T1000 (cell line): ENCODE measurements around the gene ROR1.
"Not testable (repeated sequence)": the region's sequence is repeated elsewhere in the genome, so short reads cannot be mapped to it uniquely, and the experiment has no call there.

Experiments
- DNase-seq: peaks from one replicate; lab custom pipeline; 2025; ENCODE audit warnings: mixed read lengths; lab: John Stamatoyannopoulos, UW

ROR1 gene

DNA sequence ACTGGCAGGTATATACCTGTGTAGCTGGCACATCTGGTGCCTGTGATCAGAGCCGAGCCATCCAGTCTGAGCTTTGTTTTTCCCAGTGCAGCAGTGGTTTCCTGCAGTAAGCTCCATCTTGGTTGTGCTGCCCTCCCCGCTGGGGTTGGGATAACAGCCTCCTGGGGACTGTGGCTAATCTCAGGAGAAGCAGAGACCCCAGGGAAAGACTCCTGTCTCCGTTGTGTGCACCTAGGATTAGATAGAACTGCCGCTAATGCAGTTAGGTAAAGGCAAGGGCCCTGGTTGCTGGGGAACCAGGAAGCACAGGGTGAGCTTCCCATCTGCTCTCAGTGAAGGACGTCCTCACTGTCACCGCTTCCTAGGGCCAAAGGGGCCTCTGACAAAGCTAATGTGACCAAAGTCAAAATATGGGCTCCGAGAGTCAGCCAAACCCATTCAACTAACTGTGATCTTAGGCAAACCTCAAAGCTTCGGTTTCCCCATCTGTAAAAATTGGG lies 20.0 kb downstream of the ROR1 start:
- DNase-seq: no peak

DNA sequence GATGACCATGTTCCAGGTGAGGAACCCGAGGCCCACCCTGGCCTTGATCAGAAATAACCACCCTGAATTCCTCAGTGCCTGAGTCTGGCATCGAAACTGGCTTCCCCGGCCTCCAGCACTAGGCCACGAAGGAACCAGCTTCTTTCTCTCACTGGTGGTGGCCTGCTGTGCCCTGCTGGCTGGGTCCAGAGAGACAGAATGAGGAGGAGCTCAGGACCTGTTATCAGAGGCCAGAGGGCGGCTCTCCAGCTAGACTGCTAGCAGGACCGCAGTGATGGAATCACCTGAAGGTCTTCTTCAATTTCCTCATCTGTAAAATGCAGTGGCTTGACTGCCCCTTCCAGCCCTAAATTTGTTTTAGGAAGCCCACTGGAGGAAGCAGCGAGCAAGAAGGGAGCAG lies 20.5 kb downstream of the ROR1 start:
- no peak for DNase-seq

DNA sequence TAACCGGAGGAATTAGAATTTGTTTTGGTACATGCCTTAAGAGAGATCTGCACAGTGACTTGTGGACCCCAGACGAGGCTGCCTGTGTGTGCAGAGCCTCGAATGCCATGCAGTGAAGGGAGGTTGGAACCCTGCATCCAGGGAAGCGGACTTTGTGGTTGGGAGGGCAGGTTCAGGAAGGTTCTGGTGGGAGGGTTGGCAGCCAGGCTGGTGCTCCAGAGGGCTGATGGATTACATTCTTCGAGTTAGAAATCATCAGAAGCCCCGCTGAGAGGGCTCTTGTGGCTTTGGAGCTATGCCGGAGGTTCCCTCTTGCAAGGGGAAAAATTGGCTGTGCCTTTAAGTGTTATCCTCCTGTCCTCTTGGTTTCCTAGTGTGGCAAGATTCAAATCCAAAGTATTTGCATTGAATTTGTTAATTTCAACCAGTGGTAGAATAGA lies 21.1 kb downstream of the ROR1 start:
- DNase-seq: peak; percentile 22

DNA sequence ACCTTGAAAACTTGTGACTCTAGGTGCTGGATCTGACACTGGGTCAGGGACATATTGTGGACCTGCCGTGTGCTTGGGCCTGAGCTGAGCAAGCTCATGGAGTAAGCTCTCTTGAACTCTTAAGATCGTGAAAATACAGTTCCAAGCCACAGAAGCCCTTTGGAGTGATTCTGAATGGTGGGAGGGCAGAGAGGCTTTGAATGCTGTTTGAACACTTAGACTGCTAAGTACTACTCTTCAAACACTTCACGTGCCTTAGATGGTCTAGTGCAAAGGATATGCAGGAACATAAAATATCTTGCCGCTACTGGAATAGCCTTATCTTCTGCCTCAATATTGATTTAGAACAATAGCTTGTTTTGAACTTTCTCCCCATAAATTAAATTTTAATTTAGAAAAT lies 21.6 kb downstream of the ROR1 start:
- no peak for DNase-seq

DNA sequence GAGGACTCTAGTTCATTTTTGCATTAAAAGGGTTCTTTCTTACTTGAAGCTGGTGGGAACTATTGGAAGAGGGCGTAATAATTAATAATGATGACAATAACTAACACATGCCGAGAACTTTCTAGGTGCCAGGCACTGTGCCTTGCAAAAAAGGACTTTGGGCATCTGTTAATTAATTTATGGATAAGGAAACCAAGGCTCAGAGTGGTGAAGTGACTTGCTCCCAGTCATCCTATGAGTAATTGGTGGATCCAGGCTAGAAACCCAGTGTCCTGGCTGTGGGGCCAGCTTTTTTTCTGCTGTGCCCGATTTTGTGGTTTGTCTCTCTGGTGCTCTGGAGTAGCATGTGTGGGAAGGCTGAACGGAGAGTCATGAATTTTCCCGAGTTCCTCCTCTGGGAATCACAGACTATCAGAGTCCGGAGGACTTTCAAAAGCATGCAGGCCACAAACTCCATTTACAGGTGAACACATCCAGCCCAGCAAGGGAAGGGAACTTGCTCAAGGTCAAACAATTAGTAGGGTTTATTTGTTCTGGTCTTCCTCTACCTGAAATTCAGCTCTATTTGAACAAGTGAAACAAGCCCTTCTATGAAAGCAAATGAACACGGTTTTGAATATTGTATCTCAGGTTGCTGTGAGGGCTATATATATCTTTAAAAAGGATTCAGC lies 23.4 kb downstream of the ROR1 start:
- DNase-seq: no peak

DNA sequence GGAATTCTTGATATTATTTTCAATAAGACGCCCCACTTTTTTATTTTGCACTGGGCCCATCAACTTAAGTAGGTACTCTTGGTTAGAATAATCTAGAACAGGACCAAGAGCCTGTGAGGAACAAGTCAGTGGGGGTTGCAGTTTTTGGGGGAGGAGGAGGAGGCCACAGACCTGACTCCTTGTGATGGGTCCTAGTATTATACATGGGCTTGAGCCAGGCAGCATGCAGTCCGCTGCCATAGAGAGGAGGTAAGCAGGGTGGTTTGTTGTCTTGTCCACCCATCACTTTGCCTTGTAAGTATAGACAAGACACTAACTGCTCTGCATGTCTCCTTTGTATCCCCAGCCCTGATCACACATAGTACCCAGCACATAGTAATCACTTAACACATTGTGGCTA lies 24.5 kb downstream of the ROR1 start:
- no peak for DNase-seq

DNA sequence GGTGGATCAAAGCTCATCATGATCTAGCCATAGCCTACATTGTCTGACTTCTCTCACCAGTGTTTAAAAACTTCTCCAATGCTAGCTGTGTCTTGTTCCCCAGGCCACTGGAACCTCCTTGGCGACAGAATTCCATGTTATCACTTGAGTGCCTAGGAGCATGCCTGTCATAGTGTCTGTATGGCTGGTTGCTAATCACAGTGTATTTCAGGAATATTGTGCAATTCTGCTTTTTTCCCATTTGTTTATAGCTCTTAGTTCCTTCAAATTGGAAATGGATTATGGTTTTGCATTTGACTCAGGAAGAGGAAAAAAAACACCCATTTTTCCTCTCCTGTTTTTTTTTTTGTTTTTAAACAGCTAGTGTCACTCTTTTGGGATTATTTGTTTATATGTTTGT lies 25.5 kb downstream of the ROR1 start:
- DNase-seq: no peak

DNA sequence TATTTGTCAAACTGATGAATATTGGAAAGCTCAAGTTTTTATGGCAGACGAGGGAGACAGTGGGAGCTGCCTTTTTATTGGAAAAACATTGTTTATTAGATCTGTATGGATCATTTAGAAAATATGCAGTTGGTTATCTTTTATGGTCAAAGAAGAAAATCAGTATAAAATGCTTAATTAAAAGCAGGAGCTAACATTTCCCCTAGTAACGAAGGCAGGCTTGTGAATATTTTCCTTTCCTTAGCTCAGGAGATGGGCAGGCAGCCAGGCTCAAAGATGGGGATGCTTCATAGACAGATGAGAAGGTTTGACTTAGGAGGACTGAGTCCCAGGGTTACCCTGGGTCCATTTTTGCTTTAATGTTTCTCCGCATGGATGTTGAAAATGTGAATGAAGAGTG lies 26.0 kb downstream of the ROR1 start:
- DNase-seq: peak; percentile 47

DNA sequence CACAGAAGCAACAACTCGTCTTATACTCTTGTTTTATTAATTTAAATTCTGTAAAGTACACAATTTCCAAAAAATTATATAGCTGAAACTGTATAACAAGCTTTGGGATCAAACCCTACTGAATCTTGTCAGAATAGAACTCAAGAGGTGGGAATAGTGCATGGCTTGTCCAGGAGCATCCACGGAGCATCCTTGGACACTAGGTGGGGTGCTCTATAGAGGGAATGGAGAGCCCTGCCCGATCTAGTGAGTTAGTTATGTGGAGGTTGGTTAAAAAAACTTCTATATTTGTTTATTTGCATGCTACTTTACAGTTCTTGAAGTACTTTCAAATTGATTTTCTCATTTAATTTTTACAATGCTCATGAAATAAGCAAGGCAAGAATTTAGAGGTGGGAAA lies 28.3 kb downstream of the ROR1 start:
- no peak for DNase-seq

DNA sequence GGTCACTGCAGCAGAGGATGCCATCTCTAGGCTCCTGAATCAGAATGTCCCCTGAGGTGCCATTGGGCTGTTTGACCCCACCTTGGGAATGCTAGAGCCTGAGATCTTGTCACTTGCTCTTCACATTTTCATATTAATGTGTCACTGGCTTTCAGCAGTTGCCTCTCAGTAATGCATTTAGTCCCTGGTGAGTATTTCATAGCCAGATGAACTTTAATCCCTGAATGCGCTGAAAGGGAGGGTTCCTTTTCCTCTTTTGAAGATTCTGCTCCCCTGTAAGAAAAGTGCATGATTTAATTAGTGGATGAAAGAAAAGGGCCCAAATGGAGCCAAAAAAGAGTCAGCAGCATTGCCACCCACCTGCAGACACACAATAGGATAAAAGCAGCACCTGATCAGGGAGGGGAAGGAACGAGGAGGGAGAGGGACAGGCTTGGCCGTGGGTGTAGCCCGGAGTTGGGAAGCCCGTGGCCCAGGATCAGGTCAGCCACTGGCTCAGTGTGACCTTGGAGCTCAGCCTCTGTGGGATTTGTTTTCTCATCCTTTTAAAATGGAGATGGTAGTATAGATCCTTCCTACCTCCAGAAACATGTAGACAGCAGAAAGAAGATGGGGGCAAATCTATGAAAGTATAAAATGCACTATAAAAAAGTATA lies 31.1 kb downstream of the ROR1 start:
- no peak for DNase-seq

DNA sequence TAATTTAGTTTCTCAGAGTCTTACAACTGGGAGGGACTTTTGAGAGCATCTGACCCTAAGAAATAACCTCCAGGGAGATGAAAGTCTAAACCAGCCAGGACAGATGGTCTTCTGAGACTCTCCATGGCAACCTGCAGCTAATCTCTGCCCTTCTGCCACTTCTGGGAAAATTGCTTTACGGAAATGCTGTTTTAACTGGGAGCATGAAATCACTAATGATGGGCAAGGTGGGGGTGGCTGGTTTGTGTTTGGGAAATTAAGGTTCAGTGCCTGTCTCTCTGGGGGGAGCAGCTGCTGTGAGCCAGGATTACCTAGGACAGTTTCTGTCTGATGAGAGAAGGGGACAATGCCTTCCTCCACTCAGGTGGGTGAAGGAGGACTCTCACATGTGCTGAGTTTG lies 33.2 kb downstream of the ROR1 start:
- no peak for DNase-seq

DNA sequence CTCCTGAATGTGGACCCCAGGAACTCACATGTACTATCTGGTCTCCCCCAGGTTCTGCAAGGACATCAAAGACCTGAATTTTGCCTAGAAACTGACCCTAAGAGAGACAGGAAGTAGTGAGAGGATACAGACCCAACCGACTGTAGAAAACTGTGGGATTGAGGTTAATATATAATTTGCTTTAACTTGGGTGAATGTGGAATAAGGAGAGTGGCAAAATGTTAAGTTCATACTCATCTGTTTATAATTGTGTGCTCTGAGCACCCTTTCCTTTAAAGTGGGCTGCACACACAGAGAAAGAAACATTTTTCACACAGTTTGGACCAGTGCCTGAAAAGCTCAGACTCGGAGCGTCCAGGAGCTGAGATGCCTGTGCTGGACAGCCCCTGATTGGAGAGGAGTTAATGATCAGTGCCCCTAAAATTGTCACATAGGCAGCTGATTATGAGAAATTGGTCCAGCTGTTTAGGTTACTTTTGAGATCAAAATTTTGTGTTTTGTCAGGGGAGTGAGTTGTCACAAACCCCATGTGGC lies 37.2 kb downstream of the ROR1 start:
- no peak for DNase-seq

DNA sequence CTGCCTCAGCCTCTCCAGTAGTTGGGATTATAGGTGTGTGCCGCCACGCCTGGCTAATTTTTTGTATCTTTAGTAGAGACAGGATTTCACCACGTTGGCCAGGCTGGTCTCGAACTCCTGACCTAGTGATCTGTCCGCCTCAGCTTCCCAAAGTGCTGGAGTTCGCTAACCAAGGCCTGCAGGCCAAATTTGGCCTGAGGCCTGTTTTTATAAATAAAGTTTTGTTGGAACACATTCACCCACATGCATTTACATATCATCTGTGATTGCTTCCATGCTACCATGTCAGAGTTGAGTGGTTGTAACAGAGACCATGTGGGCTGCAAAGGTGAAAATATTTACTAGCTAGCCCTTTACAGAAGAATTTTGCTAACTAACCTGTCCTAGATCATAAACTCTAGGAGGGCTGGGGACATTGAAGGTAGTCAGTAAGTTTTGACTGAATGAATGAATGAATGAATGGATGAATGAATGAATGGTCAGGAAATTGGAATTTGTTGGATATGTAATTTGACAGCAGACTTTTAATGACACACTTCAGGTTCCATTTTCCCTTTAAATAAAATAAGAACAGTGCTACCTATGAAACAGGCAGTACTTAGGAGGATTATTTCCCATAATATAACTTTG lies 38.4 kb downstream of the ROR1 start:
- DNase-seq: no peak

DNA sequence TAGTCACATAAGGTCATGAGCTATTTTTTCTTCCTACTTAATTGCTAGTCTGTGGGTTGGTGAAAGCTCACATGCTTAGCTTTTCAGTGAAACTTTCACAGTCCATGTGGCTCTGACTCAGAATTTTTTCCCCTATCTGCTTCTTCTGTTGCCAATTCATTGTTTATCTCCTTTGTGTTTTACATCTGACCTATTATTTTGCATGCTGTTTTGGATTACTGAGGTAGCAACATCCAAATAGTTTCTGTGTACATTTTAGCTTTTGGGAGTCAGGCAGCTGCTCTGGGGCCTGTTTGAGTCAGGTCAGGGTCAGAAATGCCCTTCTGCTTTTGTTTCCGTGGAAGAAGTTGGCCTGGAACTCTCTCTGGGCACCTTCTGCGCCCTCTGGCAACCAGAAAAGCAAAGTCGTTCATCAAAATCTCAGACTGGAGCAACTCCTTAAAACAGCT lies 40.0 kb downstream of the ROR1 start:
- DNase-seq: no peak

DNA sequence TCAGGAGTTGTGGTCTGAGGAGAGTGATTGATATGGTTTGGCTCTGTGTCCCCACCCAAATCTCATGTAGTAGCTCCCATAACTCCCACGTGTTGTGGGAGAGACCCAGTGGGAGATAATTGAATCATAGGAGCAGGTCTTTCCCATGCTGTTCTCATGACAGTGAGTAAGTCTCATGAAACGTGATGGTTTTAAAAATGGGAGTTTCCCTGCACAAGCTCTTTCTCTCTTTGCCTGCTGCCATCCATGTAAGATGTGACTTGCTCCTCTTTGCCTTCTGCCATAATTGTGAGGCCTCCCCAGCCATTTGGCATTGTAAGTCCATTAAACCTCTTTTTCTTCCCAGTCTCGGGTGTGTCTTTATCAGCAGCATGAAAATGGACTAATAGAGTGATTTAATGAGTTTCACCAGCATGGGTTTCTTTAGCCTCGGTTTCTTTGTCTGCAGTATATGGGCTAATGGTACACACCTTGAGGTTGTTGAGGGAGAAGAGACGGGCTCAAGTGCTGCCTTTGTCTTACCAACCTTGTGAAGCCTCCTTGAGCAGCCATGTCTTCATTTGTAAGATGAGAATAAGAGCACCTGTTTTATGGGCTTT lies 42.5 kb downstream of the ROR1 start:
- not testable (repeated sequence) for DNase-seq

DNA sequence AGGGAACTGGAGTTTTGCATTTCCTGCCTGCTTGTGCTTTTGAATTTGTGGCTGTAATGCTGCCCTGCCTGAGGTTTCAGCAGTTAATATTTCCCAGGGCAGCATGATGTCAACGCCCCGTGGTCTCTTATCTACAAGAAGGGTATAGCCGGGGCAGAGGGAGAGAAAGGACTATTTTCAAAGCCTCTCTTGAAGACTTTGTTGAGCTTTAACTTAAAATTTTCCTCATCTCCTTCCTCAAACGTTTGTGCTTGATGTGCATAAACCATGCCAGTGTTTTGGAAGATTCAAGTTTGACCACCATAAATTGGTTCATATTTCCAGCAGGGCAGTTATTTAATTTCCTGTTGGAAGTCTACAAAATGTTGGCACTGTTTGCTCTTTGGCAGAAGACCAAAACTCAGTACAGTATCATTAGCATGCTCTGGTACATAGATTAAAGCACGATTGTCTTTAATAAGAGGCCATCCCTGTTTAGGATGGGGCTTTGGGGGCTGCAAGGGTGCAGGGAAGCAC lies 43.4 kb downstream of the ROR1 start:
- DNase-seq: no peak

DNA sequence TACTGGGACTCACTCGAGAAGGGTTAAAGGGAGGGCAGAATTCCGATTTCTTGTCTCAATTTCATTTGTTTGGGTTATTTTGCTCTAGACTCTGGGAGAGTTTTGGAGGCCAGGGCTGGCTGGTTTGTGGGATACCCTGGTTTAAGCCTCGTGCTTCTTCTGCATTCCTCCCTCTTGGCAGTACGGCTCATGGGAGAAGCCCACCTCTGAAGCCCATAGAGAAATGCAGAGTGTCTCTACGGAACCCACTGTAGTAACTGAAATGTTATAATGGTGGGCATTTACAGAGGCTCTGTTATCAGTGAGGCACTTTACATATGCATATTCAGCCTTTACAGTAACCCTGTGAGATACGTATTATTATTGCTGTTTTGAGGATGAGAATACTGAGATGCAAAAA lies 43.9 kb downstream of the ROR1 start:
- DNase-seq: no peak

DNA sequence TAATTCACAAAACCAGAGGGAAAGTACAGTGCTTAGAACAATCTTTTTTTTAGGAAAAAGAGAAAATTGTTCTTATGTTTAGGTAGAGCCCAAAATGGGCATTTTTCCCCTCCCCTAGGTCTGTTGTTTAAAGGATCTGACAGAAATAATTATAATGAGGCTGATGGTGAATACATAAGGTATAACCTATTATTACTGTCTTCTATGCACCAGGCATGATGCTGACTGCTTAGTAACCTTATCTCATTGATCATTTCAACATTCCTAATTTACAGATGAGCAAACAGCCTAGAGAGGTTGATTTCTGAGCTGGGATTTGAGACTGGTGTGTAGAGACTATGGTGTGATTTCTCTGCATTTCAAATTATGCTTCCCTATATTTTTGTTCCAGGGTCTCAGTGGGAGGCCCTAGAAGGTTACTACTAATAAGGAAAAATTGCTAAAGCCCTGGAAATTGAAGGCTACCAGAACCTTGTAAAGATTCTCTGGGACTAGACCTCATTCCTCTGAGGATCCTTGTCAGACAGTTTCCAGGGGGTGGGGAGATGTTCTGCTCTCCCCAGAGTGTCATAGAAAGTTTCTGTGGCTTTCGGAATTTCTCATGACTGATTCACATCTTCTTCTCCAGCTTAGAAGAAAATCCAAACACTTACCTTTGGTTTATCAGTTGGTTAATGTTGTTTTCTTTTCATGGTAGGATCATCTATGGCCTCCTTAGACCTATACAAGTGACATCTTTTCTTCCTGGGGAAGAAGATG lies 44.9 kb downstream of the ROR1 start:
- peak; percentile 38 for DNase-seq

DNA sequence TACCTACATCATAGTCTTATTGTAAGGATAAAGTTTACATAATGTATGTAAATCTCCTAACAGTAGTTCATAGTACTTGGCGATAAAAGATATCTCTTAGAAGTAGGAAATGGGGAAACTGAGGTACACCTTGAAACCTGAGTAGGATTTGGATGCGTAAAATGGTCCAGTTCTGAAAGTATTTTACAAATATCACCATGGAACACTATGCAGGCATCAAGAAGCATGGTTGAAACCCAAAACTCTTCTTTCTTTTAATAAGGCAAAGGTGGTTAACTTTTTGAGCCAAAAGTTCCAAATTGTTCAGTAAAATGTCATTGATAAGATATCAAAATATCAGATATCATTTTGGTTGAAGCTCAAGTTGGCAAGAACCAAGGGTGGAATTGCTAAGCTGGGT lies 46.0 kb downstream of the ROR1 start:
- DNase-seq: no peak

DNA sequence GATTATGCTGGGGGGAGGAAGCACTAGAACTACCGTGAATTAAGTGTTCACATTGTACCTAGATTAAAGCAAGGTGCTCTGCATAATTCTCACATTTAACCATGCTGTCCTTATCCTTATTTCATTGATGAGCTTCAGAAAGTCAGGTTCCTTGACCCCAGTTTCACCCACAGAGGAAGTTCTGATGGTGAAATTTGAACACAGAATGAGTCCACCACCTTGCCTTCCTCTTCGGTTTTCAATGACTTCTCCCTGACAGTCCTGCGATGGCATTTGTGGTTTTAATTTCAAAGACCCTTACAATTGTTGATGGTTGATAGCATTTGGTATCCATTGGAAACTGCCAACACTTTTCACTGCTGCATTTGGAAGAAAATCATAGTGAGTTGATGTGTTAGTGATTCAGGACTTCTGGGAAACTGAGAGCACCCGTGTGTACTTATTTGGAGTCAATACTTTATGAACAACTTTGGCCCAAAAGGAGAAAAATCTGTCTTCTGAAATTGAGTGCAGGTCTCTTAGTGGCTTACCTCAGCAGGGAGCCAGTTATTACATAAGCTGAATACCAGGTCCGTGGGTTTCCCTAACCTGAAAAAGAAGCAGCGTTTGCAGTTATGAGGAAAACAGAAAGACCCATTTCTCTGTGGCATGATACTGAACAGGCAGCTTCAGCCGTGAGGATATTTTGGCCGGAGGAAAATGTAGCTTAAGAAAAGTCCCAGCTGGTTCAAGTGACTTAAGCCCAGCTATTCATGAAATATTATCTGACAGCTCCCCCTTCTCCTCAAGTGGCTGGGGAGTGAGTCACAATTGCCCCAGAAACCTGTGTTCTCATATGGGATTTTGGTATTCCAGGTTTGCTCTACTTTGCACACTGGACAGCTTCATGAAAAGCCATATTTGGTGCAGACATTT lies 47.5 kb downstream of the ROR1 start:
- DNase-seq: no peak

DNA sequence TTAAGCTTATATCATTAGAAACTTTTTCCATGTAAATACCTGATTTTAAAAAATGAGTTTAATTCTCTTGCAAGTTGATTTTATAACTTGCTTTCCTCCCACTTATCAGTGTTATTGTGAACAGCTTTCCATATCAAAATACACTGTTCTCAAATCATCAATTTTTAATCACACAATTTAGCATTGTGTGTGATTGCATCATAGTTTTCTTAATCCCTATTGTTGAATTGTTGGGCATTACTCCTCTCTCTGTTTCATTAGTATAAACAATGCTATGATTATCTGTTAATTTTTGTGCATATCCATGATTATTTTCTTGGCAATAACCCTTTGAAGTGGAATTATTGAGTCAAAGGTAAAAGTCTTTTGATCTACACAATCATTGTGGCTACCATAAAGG lies 48.7 kb downstream of the ROR1 start:
- DNase-seq: no peak
